Lung microvascular endothelial cell (primary cell): Measurements from ENCODE around the gene FAM228B. TPM values are rescaled to one million over a fixed set of nuclear protein-coding genes. Genes with fewer than 3 reads are reported as not detected.

Experiments used
- DNase-seq, 2 donors: peaks; one replicate each; pipeline versions ENCODE4 v3.0.0 to v3.0.0-alpha.2; 2010; ENCODE audit warnings: low read depth in 2 of 2
- total RNA-seq: library from RNA; depleted of rRNA; stranded (reverse); fragments of >200 nt; gene quantifications from 2 replicates; pipeline ENCODE4 v1.2.1, GENCODE V29; 2014

FAM228B gene
- total RNA-seq, 1 donor from 2014 or later = 8.3 TPM

- DNase-seq = no peak
These were observed 79.9 kb downstream of the FAM228B start for GRCh38 chr2:24203029-24203786.

- DNase-seq = no peak
These were observed 80.5 kb downstream of the FAM228B start for GRCh38 chr2:24203787-24204150.

DNA sequence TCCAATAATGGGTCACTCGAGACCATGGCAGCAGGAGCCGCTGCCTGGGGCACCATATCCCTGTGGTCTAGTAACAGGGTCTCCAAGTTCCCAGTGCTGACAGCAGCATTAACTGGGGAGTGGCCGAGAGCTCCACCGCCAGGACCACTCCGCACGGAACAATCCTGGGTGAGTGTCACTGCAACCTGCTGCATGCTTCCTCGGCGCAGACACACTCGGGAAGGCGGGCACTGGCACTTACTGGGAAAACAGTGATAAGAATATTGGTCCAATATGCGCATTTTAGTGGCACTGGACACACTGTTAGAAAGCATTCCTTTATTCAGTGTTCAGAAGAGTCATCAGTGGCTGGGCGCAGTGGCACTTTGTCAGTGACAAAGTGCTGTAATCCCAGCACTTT is 81.2 kb downstream of the FAM228B start:
- no peak for DNase-seq

- no peak for DNase-seq
These were observed 81.9 kb downstream of the FAM228B start for GRCh38 chr2:24205131-24205530.

GRCh38 chr2:24206242-24206641 is 83.0 kb downstream of the FAM228B start:
- DNase-seq = no peak

- no peak for DNase-seq
These were observed 83.4 kb downstream of the FAM228B start for GRCh38 chr2:24206714-24207113.

DNA sequence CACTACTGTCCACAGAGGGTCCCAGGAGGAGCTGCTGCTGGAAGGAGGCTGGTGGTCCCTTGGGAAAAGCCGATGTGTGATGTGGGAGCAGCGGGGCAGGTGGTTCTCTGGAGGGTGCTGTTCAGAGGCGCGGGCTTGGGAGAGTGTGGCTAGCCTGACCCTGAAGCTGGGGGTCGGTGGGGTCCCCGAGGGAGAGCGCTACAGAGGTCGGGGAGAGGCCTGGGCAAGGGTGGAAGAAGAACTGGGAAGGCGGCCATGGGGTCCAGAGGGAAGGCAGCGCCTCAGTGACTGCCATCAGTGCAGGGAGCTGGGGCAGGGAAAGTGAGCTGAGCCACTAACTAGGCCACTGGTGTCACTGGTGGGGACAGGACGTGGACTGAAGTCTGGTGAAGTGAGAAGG is 84.1 kb downstream of the FAM228B start:
- DNase-seq = no peak

DNA sequence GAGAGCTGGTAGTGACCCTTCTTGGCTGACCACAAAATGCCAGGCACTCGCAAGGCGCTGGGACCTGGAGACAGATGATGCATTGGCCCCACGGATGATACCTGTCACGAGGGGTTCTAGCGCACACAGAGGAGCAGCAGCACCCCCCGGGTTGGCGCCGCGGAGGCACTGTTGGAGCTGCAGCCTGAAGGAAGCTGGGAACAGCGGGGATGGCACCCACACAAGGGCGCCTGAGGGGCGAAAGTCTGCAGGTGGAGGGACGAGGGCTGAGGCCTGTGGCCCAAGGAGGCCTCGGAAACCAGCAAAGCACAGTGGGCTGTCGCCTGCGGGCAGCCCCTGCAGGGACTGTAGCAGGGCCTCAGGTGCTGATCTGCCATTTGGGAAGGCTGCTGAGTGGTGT is 85.2 kb downstream of the FAM228B start:
- no peak for DNase-seq

DNA sequence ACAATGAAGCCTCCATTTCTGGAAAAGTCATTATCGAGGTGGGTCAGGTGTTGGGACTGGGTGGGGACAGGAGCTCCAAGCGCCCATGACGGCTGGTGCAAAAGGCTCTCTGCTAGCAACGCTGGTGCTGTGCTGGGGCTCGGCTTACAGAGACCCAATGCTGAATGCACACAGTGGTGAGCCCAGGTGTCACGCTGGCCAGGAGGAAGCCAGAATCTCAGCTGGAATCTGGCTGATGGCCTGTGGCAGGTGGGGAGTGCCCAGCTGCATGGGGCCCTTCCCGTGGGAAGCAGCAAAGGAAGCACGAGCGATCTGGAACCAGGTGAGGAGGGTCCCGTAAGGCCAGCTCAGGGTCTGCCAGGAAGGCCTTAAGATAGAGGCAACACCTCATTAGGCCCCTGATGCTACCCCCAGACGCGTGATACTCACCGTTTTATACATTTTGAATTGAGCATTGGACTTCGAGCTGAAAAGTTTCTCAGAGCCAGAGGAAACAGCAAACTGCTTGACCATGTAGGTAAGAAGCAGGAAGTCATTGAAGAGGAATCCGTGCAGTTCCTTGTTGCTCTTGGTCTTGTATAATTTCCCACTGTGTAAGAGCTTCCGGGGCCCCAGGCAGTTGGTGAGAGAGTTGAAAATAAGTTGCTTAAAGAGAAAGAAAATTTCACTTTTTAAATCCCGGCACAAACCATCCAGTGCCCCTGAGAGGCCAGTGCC is 86.3 kb downstream of the FAM228B start:
- no peak for DNase-seq

- DNase-seq = no peak
These were observed 86.8 kb downstream of the FAM228B start for GRCh38 chr2:24210106-24210455.

DNA sequence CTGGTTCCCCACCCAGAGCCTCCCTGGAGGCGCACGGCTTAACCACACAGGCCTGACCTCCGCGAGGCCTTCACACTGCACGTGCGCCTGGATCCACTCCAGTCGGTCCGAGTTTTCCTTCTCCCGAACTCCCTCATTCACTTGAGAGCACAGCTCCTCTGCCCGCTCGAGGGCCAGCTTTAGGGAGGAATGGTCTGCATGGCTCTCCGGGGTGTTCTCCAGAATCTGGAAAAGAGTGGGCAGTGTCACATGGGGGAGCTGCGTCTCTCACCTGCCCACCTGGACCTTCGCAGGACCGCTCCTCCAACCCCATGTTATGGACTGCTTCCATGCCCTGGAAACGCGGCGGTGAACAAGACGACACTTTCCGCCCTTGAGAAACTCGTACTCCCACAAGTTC is 87.5 kb downstream of the FAM228B start:
- no peak for DNase-seq

GRCh38 chr2:24211408-24211807 is 88.1 kb downstream of the FAM228B start:
- no peak for DNase-seq

DNA sequence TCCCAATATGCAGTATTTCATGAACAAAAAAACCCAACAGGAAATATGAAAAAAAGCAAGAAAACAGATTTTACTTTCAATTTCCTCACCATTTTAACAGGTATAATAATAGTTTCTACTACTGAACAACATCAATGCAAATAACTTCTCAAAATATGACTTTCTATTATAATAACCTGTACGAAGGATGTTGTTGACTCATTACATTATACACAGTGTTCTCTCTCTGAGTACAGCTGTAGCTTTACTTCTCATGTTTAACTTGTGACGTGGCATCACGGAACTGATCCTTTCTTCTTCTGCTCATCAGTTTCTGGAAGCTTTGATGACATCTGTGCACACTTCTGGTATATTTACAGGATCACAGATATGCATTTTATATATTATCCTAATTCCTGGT is 91.6 kb downstream of the FAM228B start:
- no peak for DNase-seq

Other genes with a start within 250 kb of the FAM228B start
- gene ATAD2B, start 196.3 kb upstream of the FAM228B start, total RNA-seq = 8.1 and 10.7 TPM in 2 replicates
- 7.4 and 9.5 TPM in 2 replicates for gene UBXN2A, start 183.0 kb upstream of the FAM228B start, total RNA-seq
- gene MFSD2B, start 113.4 kb upstream of the FAM228B start, total RNA-seq = under 0.01 TPM in 2 replicates
- 6.1 and 7.1 TPM in 2 replicates for gene WDCP, start 76.1 kb upstream of the FAM228B start, total RNA-seq
- gene FKBP1B, start 73.7 kb upstream of the FAM228B start, total RNA-seq = 8.7 and 12.6 TPM in 2 replicates
- gene SF3B6, start 47.1 kb upstream of the FAM228B start, total RNA-seq = 111 and 121 TPM in 2 replicates
- gene TP53I3, start 38.6 kb upstream of the FAM228B start, total RNA-seq = 45.4 and 73.2 TPM in 2 replicates
- under 0.01 and 0.20 TPM in 2 replicates for gene PFN4, start 135 bp upstream of the FAM228B start, total RNA-seq
- gene FAM228A, start 51.6 kb downstream of the FAM228B start, total RNA-seq = under 0.01 and 0.20 TPM in 2 replicates
- 30.3 and 39.7 TPM in 2 replicates for gene ITSN2, start 237.1 kb downstream of the FAM228B start, total RNA-seq